Liver (tissue), 3 donors: ENCODE results near the gene ASGR2.
"Not testable (repeated sequence)": the region's sequence is repeated elsewhere in the genome, so short reads cannot be mapped to it uniquely, and the experiment has no call there.

Source experiments
- CTCF ChIP-seq: fragments of 150-350 bp; IDR thresholded peaks from 2 replicates; pipeline ENCODE4 v1.5.1; 2017; ENCODE audit warnings: improper control_type of control experiment, low read depth, low read length; ENCODE audit not compliant: missing input control
- EGR1 ChIP-seq, 2 donors: IDR thresholded peaks; 2 replicates each; pipeline ENCODE4 v1.6.1; 2016 to 2018; ENCODE audit warnings: antibody characterized with exemption in 2 of 2, low read depth in 2 of 2
- FOXA1 ChIP-seq: IDR thresholded peaks from 2 replicates; pipeline ENCODE4 v1.6.1; 2016; ENCODE audit warnings: antibody characterized with exemption
- FOXA2 ChIP-seq: IDR thresholded peaks from 2 replicates; pipeline ENCODE4 v1.6.1; 2016; ENCODE audit warnings: antibody characterized with exemption
- GABPA ChIP-seq, 2 donors: IDR thresholded peaks in 1 of 2; conservative IDR thresholded peaks in 1 of 2; 2 replicates each; pipeline ENCODE4 v1.6.1; 2016; ENCODE audit warnings: antibody characterized with exemption in 2 of 2, mild to moderate bottlenecking in 1 of 2, moderate library complexity in 1 of 2
- HNF4G ChIP-seq: IDR thresholded peaks from 2 replicates; pipeline ENCODE4 v1.6.1; 2016; ENCODE audit warnings: antibody characterized with exemption
- JUND ChIP-seq, 2 donors: IDR thresholded peaks; 2 replicates each; pipeline ENCODE4 v1.6.1; 2016; ENCODE audit warnings: antibody characterized with exemption in 2 of 2
- MAX ChIP-seq: IDR thresholded peaks from 2 replicates; pipeline ENCODE4 v1.6.1; 2016; ENCODE audit warnings: antibody characterized with exemption
- NR2F2 ChIP-seq: IDR thresholded peaks from 2 replicates; pipeline ENCODE4 v1.6.1; 2016; ENCODE audit warnings: antibody characterized with exemption
- RAD21 ChIP-seq, 2 donors: IDR thresholded peaks; 2 replicates each; pipeline ENCODE4 v1.6.1; 2016; ENCODE audit warnings: antibody characterized with exemption in 2 of 2, mild to moderate bottlenecking in 2 of 2
- REST ChIP-seq: IDR thresholded peaks from 2 replicates; pipeline ENCODE4 v1.6.1; 2016; ENCODE audit warnings: antibody characterized with exemption, mild to moderate bottlenecking
- SP1 ChIP-seq: IDR thresholded peaks from 2 replicates; pipeline ENCODE4 v1.6.1; 2018; ENCODE audit warnings: antibody characterized with exemption, mild to moderate bottlenecking
- TAF1 ChIP-seq: conservative IDR thresholded peaks from 2 replicates; pipeline ENCODE4 v1.6.1; 2016; ENCODE audit warnings: antibody characterized with exemption, mild to moderate bottlenecking
- YY1 ChIP-seq: IDR thresholded peaks from 2 replicates; pipeline ENCODE4 v1.6.1; 2016; ENCODE audit warnings: antibody characterized with exemption, mild to moderate bottlenecking
- donor health status: healthy.
- donor health status: healthy.

GRCh38 chr17:7089570-7089969 is 25.1 kb downstream of the ASGR2 start:
- TF ChIP-seq CTCF; HNF4G; RAD21 (IDR thresholded peaks at IDR 0.05); MAX; EGR1 (IDR thresholded peaks at IDR 0.05; ENCODE audit: low read depth in 2 of 2); FOXA2; YY1; GABPA (IDR thresholded peaks at IDR 0.05 in 1 of 2, conservative IDR thresholded peaks at IDR 0.05 in 1 of 2); REST; NR2F2; FOXA1; JUND (IDR thresholded peaks at IDR 0.05); TAF1; SP1: not testable (repeated sequence)
